ENCODE measurements around the gene MFRP. TPM values are rescaled to one million over a fixed set of nuclear protein-coding genes. Genes with fewer than 3 reads are reported as not detected.

Gene MFRP
- total RNA-seq, 1 donor from 2014 or later, result not detected

- intact Hi-C loops (cut with micrococcal nuclease), result loop anchor here (5.0 kb wide), 1 partner anchor 1612 kb away; no protein-coding TSS in a partner anchor
Measured at GRCh38 chr11:119339589-119340334, 6.7 kb downstream of the MFRP start.

GRCh38 chr11:119338965-119339588 lies 7.4 kb downstream of the MFRP start:
- intact Hi-C loops (cut with micrococcal nuclease), result loop anchor here (1.0 kb wide), 4 partner anchors 18 to 272 kb away; partner anchors contain the start of genes CBL, USP2 and VPS11

- intact Hi-C loops (cut with micrococcal nuclease), result loop anchor here (1.0 kb wide), 4 partner anchors 17 to 271 kb away; partner anchors contain the start of genes CBL, USP2 and VPS11
Measured at GRCh38 chr11:119338318-119338890, 8.1 kb downstream of the MFRP start.

GRCh38 chr11:119337581-119338317 lies 8.8 kb downstream of the MFRP start:
- intact Hi-C loops (cut with micrococcal nuclease), result loop anchor here (1.0 kb wide), 4 partner anchors 16 to 270 kb away; partner anchors contain the start of genes CBL, USP2 and VPS11

GRCh38 chr11:119336744-119337469 lies 9.6 kb downstream of the MFRP start:
- intact Hi-C loops (cut with micrococcal nuclease), result no loop called here

- intact Hi-C loops (cut with micrococcal nuclease), result loop anchor here (2.0 kb wide), 1 partner anchor 229 kb away; the partner anchor contains the start of gene C2CD2L
Measured at GRCh38 chr11:119335655-119336543, 10.6 kb downstream of the MFRP start.

- intact Hi-C loops (cut with micrococcal nuclease), result loop anchor here (2.0 kb wide), 1 partner anchor 228 kb away; the partner anchor contains the start of gene C2CD2L
Measured at GRCh38 chr11:119335091-119335654, 11.3 kb downstream of the MFRP start.

GRCh38 chr11:119334174-119334930 lies 12.2 kb downstream of the MFRP start, which contains the start of gene RNF26:
Gene RNF26, plus strand, starts transcription at chr11:119334527. Its CDS starts 596 bp downstream, at chr11:119335123.
- intact Hi-C loops (cut with micrococcal nuclease), result loop anchor here (1.0 to 5.0 kb wide), 10 partner anchors 11 to 337 kb away; partner anchors contain the start of genes C2CD2L, CENATAC, HINFP and HYOU1

GRCh38 chr11:119332111-119332765 lies 14.3 kb downstream of the MFRP start:
- intact Hi-C loops (cut with micrococcal nuclease), result loop anchor here (5.0 kb wide), 1 partner anchor 335 kb away; the partner anchor contains the start of gene CENATAC

- intact Hi-C loops (cut with micrococcal nuclease), result loop anchor here (5.0 kb wide), 1 partner anchor 333 kb away; the partner anchor contains the start of gene CENATAC
Measured at GRCh38 chr11:119330237-119330636, 16.3 kb downstream of the MFRP start.

GRCh38 chr11:119329320-119329719 lies 17.2 kb downstream of the MFRP start:
- intact Hi-C loops (cut with micrococcal nuclease), result no loop called here

GRCh38 chr11:119324189-119324588 lies 22.3 kb downstream of the MFRP start:
- intact Hi-C loops (cut with micrococcal nuclease), result loop anchor here (5.0 kb wide), 2 partner anchors 307 to 412 kb away; partner anchors contain the start of genes RPS25 and TRAPPC4

- intact Hi-C loops (cut with micrococcal nuclease), result loop anchor here (1.0 to 5.0 kb wide), 12 partner anchors 11 to 411 kb away; partner anchors contain the start of genes HYOU1, RNF26, RPS25 and TRAPPC4
Measured at GRCh38 chr11:119323532-119324033, 22.9 kb downstream of the MFRP start.

GRCh38 chr11:119322921-119323531 lies 23.5 kb downstream of the MFRP start:
- intact Hi-C loops (cut with micrococcal nuclease), result loop anchor here (1.0 to 5.0 kb wide), 12 partner anchors 11 to 411 kb away; partner anchors contain the start of genes HYOU1, RNF26, RPS25 and TRAPPC4

GRCh38 chr11:119322360-119322739 lies 24.2 kb downstream of the MFRP start:
- intact Hi-C loops (cut with micrococcal nuclease), result loop anchor here (2.0 to 5.0 kb wide), 5 partner anchors 16 to 410 kb away; partner anchors contain the start of genes HYOU1, RPS25 and TRAPPC4
